ENCODE results near the gene MUC6.

Gene MUC6

DNA sequence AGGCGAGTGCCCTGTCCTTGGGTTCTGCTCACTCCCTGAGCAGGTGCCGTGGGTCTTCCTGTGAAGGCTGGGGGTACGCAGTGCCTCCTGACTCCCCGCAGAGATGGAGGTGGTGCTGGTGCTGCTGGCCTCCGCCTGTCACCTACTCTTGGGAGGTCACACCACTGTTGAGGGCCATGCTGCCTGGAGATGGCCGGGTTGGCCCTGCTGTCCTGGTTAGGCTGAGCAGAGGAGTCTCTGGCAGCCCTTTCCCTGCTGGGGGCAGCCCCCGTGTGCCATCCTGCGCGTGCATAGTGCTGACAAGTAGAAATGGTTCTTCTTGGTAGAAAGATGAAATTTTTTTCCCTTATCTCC, 49.6 kb downstream of the MUC6 start:
- in situ Hi-C loops (cut with HindIII; ENCODE audit: low sequenced_read_pairs), result no loop called here
- DNase-seq (ENCODE audit: low read depth), result no peak
- TF ChIP-seq, protein P1, sequence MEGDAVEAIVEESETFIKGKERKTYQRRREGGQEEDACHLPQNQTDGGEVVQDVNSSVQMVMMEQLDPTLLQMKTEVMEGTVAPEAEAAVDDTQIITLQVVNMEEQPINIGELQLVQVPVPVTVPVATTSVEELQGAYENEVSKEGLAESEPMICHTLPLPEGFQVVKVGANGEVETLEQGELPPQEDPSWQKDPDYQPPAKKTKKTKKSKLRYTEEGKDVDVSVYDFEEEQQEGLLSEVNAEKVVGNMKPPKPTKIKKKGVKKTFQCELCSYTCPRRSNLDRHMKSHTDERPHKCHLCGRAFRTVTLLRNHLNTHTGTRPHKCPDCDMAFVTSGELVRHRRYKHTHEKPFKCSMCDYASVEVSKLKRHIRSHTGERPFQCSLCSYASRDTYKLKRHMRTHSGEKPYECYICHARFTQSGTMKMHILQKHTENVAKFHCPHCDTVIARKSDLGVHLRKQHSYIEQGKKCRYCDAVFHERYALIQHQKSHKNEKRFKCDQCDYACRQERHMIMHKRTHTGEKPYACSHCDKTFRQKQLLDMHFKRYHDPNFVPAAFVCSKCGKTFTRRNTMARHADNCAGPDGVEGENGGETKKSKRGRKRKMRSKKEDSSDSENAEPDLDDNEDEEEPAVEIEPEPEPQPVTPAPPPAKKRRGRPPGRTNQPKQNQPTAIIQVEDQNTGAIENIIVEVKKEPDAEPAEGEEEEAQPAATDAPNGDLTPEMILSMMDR (IDR thresholded peaks at IDR 0.05; ENCODE audit: low read depth, low read length, missing control alignments), result no peak
- H3K4me3 ChIP-seq (ENCODE audit: low read depth, low read length), result no peak overlapping the region

DNA sequence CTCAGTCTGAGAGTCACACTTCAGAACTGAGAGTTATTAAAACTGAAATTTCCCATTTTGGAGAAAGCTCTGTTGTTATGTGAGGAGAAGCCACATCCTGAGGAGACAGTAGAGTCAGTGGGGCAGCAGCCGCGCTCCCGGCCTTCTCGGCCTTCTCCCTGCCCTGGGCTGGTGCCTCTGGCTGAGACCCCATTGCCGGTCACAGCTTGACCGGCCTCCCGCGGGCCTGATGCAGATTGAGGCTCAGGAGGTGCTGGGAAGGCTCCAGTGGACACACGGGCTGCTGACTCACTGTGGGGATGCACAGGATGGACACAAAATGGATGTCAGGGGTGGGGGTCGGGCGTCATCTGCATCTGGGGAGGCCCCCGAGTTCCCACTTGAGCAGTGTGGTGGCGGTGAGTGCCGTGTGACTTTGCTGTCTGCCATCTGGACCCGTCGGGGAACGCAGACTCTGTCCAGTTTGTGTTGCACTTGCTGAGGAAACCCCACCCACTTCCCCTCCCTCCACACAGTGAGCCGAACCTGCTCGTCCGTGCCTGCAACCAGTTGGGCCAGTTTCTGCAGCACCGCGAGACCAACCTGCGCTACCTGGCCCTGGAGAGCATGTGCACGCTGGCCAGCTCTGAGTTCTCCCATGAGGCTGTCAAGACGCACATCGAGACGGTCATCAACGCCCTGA, 50.1 kb downstream of the MUC6 start:
- DNase-seq (ENCODE audit: low read depth), result no peak
- no peak overlapping the region for H3K4me3 ChIP-seq (ENCODE audit: low read depth, low read length)
- in situ Hi-C loops (cut with HindIII; ENCODE audit: low sequenced_read_pairs), result no loop called here
- TF ChIP-seq, protein P1 (IDR thresholded peaks at IDR 0.05; ENCODE audit: low read depth, low read length, missing control alignments), result no peak

DNA sequence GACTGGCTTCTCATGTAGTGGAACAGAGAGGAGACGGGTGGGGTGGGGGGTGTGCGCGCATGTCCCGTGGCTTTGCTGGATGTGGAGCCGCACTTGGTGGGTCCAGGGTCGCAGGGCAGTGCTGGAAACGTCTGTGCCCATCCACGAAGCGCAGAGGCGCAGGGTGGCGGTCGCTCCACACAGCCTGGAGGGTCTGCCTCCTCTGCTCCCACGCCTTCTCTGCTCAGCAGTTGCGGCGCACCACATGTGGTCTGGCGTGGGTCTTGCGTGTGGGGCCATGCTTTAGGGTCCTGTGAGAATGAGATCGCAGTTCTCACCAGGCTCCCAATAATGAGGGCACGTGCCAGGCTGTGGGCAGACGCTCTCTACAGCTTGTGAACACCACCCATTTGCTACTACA, 50.7 kb downstream of the MUC6 start:
- in situ Hi-C loops (cut with HindIII; ENCODE audit: low sequenced_read_pairs), result no loop called here
- TF ChIP-seq, protein P1 (IDR thresholded peaks at IDR 0.05; ENCODE audit: low read depth, low read length, missing control alignments), result no peak
- no peak for DNase-seq (ENCODE audit: low read depth)
- H3K4me3 ChIP-seq (ENCODE audit: low read depth, low read length), result no peak overlapping the region

DNA sequence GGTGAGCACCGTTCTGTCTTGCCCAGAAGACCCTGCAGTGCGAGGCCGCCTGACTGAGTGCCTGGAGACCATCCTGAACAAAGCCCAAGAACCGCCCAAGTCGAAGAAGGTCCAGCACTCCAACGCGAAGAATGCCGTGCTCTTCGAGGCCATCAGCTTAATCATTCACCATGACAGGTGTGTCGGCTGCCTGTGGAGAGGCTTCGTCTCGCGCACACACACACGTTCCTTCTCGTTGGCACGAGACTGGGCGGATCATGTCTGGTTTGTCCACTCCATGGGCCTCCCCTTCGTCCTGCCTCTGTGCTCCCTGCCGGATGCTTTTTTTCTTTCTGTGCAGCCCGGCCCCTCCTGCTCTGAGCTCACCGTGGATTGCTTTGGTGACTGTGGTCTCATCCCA, 51.1 kb downstream of the MUC6 start:
- TF ChIP-seq, protein P1 (IDR thresholded peaks at IDR 0.05; ENCODE audit: low read depth, low read length, missing control alignments), result no peak
- DNase-seq (ENCODE audit: low read depth), result no peak
- H3K4me3 ChIP-seq (ENCODE audit: low read depth, low read length), result no peak overlapping the region
- in situ Hi-C loops (cut with HindIII; ENCODE audit: low sequenced_read_pairs), result no loop called here

DNA sequence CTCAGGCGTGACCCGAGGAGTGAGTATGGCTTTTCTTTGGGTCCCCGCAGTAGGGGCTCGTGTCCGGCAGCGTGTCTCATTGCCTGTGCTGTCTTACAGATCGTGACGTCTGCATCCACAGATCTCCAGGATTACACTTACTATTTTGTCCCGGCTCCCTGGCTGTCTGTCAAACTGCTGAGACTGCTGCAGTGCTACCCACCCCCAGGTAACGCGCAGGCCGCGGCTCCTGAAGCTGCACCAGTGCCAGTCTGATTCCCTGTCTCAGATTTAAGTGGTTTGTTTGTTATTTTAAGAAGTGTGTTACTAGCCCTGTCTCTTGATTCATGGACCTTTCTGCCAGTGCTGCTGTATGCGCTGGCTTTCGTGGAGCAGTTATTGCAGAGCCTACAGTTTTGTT, 52.0 kb downstream of the MUC6 start:
- H3K4me3 ChIP-seq (ENCODE audit: low read depth, low read length), result no peak overlapping the region
- TF ChIP-seq, protein P1 (IDR thresholded peaks at IDR 0.05; ENCODE audit: low read depth, low read length, missing control alignments), result no peak
- in situ Hi-C loops (cut with HindIII; ENCODE audit: low sequenced_read_pairs), result no loop called here
- no peak for DNase-seq (ENCODE audit: low read depth)

DNA sequence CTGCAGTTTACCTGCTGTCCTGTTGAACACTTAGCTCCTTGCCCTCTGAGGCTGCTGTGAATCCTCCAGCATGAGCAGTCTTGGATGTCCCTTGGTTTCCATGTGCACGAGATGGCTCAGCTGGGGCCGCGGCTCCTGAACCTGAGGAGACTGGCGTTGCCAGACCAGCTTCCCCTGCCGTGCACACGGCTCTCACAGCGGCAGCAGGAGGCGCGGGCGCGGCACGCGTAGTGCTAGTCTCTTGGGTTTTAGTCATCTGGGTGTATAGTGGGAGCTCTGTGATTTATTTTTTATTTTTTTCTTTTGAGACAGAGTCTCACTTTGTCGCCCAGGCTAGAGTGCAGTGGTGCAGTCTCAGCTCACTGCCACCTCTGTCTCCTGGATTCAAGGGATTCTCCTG, 54.8 kb downstream of the MUC6 start:
- in situ Hi-C loops (cut with HindIII; ENCODE audit: low sequenced_read_pairs), result no loop called here
- H3K4me3 ChIP-seq (ENCODE audit: low read depth, low read length), result no peak overlapping the region
- DNase-seq (ENCODE audit: low read depth), result no peak
- TF ChIP-seq, protein P1 (IDR thresholded peaks at IDR 0.05; ENCODE audit: low read depth, low read length, missing control alignments), result no peak

Measured in astrocyte of the cerebellum (primary cell).